Superior temporal gyrus (tissue), 1 donor: ENCODE results near the gene NASP.

Experiments
- DNase-seq: peaks from one replicate; pipeline ENCODE4 v3.0.0-alpha.2; 2016; ENCODE audit errors: extremely low spot score

The NASP gene, protein sequence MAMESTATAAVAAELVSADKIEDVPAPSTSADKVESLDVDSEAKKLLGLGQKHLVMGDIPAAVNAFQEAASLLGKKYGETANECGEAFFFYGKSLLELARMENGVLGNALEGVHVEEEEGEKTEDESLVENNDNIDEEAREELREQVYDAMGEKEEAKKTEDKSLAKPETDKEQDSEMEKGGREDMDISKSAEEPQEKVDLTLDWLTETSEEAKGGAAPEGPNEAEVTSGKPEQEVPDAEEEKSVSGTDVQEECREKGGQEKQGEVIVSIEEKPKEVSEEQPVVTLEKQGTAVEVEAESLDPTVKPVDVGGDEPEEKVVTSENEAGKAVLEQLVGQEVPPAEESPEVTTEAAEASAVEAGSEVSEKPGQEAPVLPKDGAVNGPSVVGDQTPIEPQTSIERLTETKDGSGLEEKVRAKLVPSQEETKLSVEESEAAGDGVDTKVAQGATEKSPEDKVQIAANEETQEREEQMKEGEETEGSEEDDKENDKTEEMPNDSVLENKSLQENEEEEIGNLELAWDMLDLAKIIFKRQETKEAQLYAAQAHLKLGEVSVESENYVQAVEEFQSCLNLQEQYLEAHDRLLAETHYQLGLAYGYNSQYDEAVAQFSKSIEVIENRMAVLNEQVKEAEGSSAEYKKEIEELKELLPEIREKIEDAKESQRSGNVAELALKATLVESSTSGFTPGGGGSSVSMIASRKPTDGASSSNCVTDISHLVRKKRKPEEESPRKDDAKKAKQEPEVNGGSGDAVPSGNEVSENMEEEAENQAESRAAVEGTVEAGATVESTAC

DNA sequence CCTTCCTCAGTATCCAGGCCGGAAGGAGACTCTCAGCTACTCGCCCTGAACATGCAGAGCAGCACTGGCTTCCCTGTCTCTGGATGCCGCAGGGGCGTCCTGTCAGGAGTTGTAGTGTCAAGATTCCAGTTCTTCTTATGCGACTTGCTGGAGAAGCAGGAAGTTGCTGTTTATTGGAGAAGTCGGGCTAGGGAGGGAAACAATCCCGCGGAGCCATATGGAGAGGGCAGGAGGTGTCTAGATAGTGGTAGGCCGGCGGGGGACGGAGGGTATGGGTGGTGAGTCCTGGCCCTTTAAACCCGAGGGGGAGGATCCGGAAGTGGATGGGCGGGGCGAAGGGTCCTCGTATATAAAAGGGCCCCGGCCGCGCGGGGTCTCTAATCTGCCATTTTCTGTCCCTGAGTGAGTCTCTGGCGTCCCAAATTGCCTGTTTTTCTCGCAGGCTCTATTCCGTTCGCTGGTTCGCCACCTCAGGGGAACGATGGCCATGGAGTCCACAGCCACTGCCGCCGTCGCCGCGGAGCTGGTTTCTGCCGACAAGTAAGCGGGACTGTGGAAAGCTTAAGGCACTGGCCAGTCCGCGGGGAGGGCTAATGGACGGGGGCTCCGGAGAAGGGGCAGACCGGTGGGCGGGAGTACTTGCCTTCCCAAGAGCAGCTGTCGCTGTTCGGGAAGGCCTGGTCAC, at the start of gene NASP:
NASP (plus strand) TSS at position 376 of the 685 bp plus-strand sequence; CDS start at position 482, 106 bp downstream.
- DNase-seq, result peak; percentile 96

DNA sequence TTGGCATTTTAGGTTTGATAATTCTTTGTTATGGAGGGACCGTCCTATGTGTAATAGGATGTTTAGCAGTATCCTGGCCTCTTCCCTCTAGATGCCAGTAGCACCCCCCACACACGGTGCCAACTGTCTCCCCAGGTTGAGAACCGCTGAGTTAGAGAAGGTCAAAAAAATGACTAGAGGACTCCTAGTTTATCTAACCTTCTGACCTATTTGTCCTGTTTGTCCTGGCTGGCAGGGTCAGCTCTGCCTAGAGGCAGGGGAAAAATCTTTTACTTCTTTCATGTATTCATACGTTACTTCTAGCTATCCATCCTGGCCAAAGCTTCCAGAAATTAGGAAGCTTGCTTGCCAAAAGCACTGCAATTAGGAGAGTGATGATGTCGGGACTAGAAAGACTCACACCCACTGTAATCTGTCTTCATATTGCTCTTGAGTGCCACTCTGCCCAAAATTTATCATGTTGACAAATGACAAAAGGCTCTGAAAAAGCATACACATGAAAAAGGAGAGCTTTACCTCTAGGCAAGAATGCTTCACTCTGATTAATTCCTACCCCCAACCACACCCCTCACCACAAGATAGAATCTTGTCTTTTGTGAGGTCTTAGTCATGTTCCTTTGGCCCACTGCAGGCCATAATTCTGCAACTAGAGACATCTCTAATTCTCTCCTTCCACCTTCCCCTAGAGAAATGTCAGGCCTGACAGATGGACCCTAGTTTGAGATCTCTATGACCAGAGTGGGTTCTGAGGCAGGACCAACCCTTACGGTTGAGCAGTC, 47.7 kb upstream of the NASP start:
- no peak for DNase-seq

DNA sequence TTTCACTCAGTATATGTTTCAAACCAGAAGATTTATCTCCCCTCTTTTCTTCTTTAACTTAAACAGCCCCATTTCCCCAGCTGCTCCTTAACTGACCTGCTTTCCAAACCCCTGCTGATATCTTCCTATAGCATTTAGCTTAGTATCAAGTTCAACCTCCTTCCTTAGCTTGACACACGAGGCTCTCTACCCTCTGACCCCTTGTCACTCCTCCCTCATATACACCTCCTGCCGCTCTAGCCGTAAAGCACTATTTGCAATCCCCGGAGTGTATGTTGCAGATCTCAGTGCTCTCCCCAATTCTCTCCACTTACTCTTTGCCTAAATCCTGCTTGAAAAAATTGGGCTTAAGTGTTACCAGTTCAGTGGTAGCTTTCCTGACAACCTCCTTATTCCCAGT, 47.0 kb upstream of the NASP start:
- DNase-seq, result no peak

DNA sequence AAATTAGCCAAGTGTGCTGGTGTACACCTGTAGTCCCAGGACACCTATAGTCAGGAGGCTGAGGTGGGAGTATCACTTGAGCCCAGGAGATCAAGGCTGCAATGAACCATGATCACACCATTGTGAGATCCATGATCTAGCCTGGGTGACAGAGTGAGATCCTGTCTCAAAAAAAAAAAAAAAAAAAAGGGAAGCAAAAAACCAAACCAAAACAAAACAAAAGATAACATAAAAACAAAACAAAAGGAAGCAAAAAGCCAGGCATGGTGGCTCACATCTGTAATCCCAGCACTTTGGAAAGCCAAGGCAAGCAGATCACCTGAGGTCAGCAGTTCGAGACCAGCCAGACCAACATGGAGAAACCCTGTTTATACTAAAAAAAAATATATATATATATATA, 42.6 kb upstream of the NASP start:
- no peak for DNase-seq

DNA sequence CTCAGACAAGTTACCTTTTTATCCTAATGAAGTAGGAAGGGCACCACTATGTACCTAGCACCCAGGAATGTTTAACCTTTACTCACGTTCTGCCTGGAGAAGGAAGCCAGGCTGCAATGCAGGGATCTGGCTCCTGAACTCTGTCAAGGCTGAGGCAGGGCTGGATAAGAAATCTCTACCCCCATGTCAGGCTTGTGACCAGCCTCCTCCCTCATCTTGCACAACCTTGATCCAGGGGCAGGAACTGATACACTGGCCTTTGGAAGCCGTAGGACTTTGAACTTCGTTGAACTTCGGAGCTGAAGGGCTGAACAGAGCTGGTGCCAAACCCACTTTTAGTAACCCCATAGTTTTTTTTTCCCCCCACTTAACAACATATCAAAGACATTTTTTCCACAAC, 41.2 kb upstream of the NASP start:
- no peak for DNase-seq

DNA sequence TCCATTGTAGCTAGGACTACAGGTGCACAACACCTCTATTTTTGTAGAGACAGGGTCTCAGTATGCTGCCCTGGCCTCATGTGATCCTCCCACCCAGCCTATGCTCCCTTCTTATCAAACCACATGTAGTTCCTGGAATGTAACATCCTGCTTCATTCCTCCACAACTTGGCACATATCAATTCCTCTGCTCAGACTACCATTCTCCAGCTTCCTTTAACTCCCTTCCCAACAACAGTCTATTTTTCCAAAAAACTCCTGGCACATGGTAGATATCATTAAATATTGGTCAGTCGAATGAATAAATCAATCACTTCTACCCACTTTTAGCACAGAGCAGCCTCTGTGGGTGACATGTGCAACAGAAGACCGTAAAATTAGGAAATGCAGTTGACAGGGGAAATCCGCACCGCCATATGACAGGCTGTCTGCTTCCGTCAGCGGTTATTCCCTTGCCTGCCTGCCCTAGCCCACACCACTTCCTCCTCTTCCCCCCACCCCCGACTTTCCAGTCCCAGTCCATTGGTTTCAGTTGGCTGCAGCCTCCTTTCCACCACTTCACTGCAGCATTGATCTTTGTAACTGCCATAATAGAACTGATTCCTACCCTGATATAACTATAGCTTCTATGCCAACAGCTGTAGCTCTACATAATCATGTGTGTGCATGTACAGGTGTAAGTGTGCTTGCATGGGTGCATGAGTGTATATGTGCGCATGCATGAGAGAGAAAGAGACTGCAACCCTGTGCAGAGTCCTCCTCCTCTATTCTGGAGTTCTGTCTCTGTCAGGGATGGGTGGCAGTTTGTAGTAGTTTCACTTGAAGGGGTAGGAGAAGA, 40.0 kb upstream of the NASP start:
- no peak for DNase-seq

DNA sequence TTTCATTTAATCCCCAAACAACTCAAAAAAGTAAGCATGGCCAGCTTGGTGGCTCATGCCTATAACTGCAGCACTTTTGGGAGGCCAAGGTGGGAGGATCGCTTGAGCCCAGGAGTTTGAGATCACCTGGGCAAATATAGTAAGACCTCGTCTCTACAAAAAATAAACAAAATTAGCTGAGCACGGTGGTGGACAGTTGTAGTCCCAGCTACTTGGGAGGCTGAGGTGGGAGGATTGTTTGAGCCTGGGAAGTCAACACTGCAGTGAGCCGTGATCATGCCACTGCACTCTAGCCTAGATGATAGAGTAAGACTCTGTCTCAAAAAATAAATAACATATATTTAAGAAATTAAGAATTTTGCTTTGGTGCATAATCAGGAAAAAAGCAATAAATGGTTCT, 39.3 kb upstream of the NASP start:
- DNase-seq, result no peak

DNA sequence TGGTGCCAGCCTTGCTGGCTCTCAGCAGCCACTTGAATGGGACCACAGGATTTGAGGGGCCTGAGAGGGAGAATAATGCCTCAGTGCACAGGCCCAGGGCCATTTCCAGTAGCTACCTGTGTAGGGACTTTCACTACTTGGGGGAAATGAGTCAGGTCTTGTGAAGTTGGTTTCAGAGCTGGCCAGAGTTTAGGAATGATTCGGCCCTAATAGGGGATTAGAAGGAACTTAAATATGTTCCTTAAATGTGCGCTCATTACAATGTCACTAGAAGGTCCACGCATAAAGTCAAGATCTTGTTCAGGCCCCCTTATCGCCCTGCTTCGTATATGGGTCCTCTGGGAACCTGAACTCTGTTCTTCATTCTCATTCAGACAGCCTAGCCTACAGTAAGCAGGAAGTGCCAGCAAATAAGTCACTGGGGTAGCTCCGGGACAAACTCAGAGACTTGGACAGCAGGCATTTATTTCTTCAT, 38.8 kb upstream of the NASP start:
- no peak for DNase-seq

DNA sequence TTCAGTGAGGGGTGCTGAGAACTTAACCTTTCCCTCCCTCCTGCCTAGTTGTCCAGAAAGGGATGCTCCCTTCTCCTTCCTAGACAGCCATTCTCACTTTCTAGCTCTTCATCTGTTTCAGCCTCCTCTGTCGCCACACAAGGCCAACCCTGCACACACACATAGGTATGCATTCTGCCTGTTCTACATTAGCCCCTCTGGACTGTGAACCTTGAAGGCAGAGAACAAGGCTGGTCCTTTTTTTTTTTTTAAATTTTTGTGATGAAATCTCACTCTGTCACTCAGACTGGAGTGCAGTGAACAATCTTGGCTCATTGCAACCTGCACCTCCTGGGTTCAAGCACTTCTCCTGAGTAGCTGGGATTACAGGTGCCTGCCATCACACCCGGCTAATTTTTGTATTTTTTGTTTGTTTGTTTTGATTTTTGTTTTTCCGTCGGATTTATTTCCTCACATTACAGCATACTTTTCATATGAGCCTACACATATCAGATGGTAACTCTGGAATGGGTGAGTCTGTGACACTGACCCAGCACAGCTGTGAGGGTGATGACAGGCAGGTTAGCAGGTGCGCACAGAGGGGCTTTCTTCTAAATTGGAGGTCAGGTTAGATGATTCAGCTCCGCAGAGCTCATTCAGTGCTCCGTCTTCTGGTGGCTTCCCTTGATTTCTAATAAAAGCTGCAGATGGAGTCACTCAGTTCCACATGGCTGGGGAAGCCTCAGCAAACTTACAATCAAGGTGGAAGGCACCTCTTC, 38.1 kb upstream of the NASP start:
- no peak for DNase-seq

DNA sequence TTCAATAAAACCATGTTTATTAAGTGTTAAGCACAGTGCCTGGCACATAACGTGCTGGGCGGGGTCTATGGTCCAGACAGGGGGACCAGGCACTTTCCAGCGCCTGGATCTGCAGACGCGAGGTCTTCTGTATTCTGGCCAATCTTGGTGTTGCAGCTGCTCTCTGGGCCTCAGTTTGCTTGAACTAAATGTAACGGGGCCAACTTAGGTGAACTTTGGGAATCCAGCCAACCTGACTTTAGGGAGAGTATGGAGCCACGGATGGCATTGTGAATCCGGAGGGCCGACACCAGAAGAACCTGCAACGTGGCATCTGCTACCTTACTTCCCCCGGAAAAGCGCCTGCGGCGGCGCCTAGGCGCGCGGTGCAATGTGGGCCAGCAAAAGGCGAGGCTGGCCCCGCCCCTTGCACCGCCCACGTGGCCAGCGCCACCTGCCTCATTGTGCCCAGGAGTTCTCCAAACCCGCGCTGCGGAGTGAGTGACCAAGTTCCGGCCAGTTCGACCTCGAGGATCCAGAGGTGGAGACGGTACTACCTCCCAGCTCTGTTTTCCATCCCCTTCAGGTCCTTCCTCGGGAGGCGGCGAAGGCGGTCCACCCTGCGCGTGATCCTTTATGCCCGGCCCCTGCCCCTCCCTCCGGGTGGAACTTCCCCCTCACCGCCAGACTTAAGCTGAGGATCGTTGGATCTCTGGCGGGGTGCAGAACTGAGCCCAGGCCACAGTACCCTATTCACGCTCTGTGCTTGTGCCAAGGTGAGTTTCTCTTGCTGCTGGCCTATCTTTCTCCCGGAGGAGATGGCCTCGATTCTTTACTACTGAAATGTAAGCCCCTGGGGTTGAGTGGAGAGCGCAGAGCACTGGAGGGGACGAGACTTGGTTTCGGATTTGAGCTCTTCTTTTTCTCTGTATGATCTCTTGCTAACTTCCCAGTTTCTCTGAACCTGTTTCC, 33.2 kb upstream of the NASP start, which contains the start of gene AKR1A1:
AKR1A1 (plus strand) TSS at position 426 of the 951 bp plus-strand sequence. CDS start 10,969 bp downstream, outside the sequence.
- DNase-seq, result peak; percentile 93

DNA sequence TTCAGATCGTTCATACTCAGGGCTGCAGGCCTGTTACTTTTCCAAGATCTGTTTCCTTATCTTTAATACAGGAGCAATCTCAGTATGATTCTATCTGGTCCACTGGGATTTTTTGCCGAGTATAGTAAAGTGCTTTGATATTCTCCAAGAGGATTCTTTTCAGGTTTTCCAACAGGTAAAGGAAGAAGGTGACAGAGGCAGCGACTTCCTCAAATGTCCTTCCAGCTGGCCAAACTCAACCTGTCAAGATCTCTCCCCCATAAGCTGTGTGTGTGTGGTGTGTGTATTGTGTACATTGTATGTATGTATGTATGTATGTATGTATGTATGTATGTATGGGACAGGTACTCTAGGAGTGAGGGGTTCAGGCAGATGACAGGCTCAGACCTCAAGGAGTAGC, 32.2 kb upstream of the NASP start:
- no peak for DNase-seq

DNA sequence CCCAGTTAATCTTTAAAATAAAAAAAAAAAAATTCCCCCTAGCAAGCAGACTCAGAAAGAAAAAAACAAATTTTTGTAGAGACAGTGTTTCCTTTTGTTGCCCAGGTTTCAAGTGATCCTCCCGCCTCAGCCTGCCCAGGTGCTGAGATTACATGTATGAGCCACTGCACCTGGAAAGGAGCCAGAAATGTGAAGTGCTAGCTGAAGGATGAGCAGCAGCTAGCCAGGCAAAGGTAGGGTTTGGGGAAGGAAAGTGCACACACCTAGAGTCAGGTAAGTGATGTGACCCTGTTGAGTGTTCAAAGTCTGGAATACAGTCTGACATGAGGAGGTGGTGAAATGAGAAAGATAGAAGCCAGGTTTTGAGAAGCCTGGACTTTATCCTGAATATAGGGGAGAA, 31.5 kb upstream of the NASP start:
- no peak for DNase-seq

DNA sequence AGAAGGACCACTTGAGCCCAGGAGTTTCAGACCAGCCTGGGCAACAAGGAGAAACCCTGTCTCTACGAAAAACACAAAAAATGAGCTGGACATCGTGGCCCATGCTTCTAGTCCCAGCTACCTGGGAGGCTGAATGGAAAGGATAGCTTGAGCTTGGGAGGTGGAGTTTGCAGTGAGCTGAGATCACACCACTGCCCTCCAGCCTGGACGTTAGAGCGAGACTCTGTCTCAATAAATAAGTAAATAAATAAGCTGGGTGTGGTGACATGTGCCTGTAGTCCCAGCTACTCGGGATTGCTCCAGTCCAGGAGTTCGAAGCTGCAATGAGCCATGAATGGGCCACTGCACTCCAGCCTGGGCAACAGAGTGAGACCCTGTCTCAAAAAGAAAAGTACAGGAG, 29.6 kb upstream of the NASP start:
- DNase-seq, result no peak

DNA sequence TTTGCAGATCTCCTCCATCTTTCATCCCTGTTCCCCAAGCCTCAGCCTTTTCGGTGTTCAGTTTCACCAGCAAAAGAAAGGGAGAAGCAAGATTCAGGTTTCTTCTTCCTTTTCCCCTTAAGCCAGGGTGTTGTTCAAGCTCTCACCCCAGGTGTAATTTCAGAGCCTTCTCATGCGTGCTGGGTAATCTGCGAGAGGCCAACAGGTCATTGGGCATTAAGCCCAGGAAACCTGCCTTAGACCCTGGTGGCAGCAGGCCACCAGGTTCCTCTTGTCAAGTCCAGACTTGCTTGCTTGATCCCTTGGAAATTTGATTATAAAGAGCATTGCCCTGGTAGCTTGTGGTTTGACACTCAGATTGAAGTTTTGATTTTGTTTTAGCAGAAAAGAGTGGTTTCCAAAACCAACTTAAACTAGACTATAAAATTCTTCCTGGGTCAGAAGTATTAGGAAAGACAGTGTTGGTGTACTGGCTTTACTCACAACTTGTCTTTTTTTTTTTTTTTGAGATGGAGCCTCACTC, 26.4 kb upstream of the NASP start:
- DNase-seq, result no peak

DNA sequence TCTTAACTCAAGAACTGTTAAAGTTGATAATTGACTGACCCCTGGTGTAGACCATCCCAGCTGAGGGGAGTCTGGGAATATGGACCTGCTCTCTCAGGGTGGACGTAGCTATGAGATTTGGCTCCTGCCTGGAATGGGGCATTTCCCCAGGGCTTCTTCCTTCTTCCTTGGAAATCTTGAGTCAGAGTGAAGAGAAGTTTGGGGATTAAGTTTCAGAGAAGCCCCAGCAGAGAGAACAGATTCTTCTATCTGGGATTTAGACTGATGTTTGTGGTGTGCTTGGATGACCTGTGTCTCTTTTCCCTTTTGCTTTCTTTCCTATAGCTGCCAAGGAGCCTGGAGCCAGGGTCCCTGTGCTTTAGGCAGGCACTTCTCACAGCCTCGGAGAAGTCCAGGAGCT, 20.0 kb upstream of the NASP start:
- no peak for DNase-seq

DNA sequence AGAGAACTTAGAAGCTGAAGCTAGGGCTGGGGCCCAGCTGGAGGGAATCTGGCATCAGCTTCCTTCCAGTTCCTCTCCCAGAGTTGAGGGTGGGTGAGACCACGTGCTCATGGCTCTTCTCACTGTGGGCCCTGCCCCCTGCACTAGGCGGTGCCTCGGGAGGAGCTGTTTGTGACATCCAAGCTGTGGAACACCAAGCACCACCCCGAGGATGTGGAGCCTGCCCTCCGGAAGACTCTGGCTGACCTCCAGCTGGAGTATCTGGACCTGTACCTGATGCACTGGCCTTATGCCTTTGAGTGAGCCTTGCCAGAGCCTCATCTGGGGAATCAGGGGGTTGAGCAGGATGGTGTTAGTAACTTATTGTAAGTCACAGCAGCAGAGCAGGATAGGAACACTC, 17.1 kb upstream of the NASP start:
- DNase-seq, result no peak

DNA sequence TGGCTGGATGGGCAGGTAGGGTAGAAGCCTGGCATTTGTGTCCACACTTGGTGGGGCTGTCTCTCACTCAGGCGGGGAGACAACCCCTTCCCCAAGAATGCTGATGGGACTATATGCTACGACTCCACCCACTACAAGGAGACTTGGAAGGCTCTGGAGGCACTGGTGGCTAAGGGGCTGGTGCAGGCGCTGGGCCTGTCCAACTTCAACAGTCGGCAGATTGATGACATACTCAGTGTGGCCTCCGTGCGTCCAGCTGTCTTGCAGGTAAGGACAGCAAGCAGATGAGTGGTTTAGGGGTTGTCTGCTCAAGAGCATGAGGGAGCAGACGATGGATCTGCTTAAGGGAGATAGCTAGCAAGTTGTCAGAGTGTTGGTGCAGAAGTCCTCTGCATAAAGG, 15.9 kb upstream of the NASP start:
- no peak for DNase-seq

DNA sequence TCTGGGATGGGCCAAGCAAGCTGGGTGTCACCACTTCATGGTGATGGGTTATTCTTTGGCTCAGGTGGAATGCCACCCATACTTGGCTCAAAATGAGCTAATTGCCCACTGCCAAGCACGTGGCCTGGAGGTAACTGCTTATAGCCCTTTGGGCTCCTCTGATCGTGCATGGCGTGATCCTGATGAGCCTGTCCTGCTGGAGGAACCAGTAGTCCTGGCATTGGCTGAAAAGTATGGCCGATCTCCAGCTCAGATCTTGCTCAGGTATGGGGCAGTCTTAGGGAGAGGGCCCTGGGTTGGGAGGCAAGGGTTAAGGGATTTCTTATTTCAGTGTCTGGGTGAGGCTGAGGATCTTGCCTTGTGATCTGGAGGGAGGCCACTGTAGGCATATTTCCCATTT, 15.4 kb upstream of the NASP start:
- DNase-seq, result no peak
